HuH-7.5 (cell line): ENCODE measurements around the gene MEIG1.
"Not testable (repeated sequence)": the region's sequence is repeated elsewhere in the genome, so short reads cannot be mapped to it uniquely, and the experiment has no call there.

ENCODE experiments used
- DNase-seq: peaks from one replicate; pipeline ENCODE4 v3.0.0; 2011; ENCODE audit warnings: low spot score

MEIG1 gene, protein sequence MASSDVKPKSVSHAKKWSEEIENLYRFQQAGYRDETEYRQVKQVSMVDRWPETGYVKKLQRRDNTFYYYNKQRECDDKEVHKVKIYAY

DNA sequence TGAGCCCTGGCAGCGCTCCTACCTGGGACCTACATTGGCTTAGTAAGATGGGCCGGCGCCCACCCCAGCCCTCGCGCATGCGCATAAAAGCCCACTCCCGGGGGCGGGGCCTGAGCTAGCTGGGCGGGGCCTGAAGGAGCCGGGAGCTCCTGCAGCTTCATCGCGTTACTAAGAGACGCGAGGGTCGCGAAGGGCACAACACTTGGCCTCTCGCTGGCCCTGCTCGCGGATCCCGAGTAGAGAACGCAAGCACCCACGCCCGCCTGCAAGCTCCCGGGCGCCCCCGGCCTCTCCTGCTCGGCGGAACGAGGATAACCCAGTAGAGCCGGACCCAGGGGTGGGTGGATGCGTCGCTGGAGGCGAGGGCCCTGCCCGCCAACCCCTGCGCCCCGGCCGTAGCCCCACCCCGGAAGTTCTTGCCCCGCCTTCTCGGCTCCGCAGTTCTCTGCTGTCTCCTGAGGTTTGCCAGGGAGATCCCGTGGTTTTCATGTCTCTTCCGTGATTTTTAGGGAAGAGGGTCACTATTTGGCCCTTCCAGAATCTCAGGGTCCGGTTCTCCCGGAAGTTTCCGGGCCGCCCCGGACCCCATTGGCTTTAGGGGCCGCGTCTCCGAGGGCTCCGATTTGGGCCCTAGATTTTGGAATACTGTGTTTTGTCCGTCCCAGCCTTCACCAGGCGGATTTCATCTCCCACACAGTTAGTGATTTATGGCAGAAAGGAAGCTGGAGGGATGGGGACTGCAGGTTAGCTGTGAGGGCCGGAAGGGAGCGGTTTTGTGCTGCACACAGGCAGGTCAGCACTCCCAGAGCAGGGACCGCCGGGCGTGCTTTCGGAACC is at the start of gene MEIG1:
TSS of gene MEIG1 (plus strand) at position 168 of the 837 bp plus-strand sequence. CDS start 7,081 bp downstream, outside the sequence.
- DNase-seq: peak; percentile 86

DNA sequence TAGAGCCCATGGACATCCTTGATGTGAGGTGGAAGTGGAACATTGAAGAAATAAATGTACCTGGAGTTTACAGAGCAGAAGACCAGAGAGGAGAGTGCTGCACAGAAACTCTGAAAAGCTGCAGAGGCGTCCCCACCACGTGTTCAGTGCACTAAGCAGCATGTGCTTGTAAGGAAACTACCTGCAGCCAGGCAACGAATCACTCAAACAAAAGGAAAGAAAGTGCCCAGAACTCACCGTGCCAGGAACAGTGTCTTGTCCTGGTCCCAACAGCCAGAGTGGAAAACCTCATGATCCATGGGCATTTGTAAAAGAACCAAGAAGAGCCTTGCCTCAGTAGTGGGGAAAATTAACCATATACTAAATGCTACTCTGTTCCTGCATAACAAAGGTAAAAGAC is 48.2 kb upstream of the MEIG1 start:
- no peak for DNase-seq

DNA sequence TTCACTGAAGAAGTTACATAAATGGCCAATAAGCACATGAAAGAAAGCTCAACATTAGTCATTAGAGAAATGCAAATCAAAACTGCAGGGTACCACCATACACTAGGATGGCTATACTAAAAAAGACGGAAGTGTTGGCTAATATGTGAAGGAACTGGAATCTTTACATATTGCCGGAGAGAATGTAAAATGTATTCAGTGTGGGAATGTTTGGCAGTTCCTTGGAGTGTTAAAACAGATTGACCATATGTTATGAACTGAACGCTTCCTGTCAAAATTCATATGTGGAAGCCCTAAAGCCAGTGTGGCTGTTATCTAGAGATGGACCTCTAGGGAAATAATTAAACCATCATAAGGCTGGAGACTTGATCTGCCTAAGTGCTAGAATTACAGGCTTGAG is 47.4 kb upstream of the MEIG1 start:
- DNase-seq: no peak

DNA sequence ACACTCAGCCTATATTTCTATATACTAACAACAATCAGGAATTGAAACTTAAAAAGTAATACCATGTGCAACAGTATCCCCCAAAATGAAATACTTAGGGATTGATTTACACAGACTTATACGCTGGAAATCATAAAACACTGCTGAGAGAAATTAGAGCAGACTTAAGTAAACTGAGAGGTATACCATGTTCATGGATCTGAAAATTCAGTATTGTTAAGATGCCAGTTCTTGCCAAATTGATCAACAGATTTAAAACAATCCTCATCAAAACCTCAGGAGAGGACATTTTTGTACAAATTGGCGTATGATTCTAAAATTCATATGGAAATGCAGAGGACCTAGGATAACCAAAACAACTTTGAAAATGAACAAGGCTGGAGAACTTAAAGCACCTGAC is 42.6 kb upstream of the MEIG1 start:
- no peak for DNase-seq

DNA sequence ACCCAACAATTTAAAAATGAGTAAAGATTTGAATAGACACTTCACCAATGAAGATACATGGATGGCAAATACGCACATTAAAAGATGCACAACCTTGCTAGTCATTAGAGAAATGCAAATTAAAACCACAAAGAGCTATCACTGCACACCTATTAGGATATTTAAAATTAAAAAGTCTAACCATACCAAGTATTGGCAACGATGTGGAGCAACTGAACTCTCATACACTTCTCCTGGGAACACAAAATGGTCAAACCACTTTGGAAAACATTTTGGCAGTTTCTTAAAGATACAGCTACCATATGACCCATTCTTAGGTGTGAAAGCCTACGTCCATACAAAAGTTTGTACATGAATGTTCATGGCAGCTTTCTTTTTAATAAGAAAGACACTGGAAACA is 41.4 kb upstream of the MEIG1 start:
- no peak for DNase-seq

DNA sequence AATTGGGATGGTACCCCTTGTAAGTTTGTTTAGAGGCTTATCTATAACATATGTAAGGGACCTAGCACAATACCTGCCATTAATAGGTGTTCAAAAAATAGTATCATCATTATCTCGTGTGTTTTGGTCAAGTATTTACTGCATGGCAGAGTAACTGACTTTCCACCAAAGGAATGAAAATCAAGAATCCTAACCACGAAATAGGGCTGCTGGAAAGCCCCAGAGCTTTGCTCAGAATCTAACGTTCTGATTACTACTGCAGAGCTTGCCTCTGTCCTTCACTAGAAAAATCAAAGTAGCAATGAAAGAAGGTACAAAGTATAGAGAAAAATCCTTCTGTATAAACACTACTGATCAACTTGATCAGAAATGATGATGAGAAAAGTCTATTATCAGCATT is 40.2 kb upstream of the MEIG1 start:
- no peak for DNase-seq

DNA sequence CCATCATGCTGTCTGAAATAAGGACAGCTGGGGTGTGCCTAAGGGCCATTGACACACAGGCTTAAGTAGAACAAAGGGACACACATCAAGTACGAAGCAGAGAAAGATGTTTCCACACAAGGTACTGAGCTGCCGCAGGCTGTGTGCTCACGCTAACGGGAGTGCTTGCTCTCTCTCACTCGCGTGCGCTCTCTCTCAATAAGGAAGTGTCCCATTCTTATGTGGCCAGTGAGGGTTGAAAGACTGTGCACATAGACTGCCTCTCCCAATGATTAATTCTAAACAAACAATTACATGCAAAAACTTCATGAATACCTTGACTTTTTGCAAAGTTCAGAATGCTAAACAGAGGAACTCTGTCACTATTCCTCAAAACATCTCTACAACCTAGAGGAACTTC is 35.2 kb upstream of the MEIG1 start:
- DNase-seq: no peak

DNA sequence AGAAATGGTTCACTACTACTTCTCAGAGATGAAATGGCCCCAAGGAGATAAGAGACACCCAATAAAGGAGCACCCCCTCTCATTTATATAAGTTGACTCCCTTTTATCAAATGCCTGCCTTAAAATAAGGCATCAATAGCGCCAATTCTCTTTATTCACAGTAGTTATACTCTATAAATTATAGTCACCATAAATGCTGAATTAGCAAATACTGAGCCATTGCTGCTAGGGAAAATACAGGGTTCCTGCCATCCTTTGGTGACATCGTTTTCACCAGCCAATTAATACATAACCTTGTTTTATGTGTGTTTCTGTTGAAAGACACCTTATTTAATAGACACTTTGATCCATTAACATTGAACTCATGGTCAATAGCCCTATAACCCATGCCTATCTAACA is 33.9 kb upstream of the MEIG1 start:
- DNase-seq: no peak

DNA sequence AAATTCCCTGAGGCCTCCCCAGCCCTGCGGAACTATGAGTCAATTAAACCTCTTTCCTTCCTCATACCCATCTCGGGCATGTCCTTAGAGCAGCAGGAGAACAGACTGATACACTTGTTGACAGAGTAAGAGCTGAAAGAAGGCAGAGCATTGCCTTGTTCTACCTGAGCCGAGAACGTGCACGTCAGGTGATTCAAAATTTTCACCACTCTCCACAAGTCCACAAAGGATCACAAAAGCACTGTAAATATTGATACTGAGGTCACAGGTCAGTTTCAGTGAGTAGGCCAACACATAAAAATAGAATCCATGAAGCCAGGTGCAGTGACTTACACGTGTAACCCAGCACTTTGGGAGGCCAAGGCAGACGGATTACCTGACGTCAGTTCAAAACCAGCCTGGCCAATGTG is 33.1 kb upstream of the MEIG1 start:
- no peak for DNase-seq

DNA sequence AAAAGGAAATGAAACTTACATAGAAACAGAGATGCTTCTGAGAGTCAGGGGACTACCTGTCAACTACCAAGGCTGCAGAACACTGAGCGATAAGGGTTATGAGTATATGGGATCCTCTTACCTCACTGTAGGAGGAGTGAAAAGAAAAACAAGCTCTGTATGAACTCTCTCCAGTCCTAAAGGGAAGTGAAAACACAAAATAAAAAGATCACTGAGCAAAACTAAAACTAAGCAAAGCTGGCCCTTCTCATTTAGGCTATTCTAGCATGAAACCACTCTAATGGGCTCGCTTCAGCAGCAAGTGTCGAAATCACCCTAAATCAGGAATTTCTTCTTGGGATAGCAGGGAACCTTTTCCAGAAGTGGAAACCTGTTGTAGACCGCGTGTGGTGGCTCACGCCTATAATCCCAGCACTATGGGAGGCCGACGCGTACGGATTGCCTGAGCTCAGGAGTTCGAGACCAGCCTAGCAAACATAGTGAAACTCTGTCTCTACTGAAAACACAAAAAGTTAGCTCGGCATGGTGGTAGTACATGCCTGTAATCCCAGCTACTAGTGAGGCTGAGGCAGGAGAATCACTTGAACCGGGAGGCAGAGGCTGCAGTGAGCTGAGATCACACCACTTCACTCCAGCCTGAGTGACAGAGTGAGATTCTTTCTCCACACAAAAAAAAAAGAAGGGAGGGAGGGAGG is 32.3 kb upstream of the MEIG1 start:
- no peak for DNase-seq

DNA sequence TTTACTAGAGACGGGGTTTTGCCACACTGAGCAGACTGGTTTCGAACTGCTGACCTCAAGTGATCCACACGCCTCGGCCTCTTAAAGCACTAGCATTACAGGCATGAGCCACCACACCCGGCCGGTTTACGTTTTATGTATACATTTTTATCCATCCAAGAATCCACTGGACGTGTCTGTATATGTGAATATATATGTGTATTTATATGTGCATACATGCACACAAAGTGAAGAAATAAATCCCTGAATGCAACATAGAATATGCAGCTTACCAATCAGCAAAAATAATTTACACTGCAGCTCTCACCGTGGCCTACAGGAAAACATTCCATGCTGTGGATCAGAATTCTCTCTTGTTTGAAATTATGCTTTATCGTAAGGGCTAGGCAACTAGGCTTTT is 28.6 kb upstream of the MEIG1 start:
- no peak for DNase-seq

DNA sequence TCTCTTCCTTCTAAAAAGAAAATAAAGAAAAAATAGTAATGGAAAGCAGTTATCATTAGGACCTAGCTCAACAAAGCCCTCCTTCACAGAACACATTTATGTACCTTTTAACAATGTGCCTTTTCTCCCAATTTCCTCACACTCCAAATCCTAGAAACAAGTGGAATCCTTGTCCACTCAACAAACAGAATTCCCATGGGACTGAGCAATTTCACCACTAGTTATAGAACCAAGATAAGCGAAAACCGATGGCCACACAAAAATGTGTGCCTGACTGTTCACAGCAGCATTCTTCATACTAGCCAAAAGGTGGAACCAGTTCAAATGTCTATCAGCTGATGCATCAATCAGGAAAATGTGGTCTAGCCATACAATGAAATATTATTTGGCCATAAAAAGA is 22.6 kb upstream of the MEIG1 start:
- DNase-seq: no peak

DNA sequence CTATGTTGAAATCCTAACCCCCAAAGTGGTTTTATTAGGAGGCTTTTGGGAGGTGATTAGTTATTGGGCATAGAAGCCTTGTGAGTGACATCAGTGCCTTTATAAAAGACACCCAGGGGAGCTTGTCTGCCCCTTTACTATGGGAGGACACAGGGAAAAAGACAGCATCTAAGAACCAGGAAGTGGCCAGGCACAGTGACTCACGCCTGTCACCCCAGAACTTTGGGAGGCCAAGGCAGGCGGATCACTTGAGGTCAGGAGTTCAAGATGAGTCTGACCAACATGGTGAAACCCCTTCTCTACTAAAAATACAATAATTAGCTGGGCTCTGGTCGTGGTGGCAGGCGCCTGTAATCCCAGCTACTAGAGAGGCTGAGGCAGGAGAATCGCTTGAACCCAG is 20.2 kb upstream of the MEIG1 start:
- not testable (repeated sequence) for DNase-seq

DNA sequence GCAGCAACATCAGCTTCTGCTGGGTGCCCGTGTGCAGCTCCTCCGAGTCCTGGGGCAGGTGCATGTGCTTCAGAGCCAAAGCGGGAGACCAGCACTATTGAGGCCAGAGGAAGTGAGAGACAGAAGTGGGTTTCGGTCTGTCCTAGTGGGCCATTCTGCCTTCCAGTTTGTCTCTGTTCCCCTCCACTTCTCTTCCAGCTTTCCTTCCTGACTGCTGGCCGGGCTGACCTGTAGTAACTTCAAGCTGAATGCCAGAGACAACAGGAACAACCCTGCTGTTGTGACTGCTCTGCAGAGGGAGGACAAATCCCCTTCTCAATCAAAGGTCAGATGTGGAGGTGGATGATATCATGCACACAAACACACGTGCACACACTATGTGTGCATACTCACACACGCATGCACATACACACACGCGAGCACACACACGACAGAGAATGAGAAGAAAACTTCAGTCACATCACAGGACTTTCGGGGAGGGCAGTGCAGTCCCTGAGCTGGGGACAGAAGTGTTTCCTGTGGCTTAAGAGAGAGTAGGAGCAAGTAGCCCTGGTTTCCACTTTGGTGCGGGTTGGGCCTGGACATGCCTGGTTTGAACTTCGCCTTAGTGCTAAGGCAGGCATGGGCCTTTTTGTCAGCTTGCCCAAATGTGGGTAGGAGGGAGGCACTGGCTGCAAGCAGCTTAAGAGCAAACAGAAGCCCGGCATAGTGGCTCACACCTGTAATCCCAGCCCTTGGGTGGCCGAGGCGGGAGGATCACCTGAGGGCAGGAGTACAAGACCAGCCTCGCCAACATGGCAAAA is 16.8 kb upstream of the MEIG1 start:
- DNase-seq: not testable (repeated sequence)

DNA sequence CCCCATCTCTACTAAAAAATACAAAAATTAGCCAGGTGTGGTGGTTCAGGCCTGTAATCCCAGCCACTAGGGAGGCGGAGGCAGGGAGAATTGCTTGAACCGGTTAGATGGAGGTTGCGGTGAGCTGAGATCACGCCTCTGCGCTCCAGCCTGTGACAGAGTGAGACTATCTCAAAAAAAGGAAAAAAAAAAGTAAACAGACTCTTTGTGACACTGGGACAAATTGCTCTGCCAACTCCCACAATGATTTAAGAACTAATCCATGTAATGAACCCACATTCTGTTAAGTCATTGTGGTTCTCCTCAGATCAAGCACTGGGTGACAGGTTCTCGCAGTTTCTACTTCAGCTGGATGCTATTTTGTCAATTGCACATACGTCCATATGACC is 16.2 kb upstream of the MEIG1 start:
- DNase-seq: not testable (repeated sequence)

DNA sequence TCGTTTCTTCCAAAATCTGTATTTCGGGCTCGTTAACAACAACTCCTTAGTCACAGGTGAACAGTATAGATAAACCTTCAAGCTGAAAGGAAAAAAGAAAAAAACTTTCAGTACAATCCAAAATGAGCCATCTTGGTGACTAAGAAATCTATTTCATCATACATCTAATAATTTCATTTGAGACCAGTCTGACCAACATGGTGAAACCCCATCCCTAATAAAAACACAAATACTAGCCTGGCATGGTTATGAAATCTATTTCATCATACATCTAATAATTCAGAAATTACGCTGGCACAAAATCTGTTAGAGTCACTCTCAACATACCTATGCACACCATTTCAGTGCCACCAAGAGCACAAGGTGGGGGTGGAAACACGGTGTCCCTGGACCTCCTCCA is 14.1 kb upstream of the MEIG1 start:
- DNase-seq: no peak

DNA sequence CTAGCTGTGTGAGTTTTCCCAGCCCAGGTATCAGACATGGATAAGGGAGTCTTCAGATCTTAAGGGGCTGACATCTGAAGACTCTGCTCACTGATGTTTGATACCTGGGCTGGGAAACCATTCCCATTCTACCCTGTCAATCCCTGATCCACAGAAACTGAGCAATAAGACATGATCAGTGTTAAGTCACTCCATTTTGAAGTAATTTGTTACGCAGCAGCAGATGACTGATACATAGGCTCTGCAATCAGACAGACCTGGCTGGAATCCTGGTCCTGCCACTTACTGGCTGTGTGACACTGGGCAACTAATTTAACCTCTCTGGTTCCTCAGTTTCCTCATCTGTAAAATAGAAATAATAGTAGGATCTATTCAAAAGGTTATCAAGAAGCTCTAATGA is 11.9 kb upstream of the MEIG1 start:
- DNase-seq: no peak

DNA sequence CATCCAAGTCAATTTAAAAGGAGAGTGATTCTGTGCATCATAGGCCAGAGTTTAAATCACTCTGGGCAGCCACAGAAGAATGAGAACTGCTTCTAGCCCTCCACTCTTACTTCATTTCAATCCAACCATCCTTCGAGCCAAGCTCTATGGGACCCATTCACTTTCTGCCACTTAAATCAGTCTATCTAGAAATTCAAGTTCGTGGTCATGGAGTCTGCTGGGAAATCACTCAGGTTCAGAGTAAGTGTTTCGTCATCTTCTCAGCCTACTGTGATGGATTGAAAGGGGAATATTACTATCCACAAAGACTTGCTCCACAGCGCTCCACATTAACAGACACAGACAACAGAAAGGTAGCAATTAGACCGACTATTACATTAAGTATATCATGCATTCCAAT is 9.9 kb upstream of the MEIG1 start:
- DNase-seq: no peak

DNA sequence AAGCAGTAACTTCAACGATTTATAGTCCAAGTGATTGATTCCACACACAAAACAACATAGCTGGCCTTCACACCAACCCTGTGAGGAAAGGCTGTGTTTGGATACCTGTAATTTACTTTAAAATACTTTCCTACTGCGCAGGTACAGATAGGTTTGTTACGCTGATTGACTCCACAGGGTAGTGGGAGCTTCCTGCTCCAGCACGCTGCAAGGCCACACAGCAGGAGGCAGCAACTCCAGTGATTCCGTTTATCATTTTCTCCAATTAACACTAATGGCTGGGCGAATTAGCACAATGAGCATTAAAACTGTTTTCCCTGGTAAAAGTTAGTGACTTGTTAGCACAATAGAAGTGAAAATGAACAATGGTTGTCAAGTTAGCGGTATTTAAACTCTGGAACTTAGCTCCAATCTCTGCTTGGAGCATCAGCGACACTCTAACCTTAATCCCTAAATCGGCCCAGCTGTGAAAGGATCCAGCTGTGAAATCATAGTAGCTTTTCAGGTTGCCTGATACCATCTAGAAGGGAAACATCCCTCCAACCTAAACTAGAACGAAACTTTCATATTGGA is 6.3 kb upstream of the MEIG1 start:
- DNase-seq: no peak

DNA sequence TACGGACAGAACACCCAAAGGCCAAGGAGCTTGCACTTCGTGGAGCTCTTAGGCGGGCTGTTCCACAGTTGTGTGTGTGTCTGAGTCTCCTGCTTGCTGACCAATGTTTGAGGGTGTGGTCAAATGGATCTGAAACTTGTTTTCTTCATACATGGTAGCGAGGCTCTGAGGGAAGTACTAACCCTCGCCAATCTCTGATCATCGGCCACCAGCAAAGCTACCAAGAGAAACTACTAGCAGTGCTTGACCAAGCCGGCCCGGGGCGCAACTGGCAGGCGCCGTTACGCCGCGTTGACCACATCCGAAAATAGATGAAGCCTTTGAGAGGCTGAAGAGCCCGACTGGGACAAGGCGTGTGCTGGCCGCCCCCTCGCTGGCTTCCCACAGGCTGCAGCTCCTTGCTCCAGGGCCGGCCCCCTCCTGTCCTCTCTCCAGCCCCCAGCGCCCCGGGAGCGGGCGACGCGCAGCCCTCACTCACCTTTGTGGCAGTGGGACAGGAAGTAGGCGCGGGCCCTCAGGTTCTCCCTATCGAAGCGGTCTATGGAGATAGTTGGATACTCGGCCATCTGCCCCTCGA is 5.7 kb upstream of the MEIG1 start:
- DNase-seq: peak; percentile 40

DNA sequence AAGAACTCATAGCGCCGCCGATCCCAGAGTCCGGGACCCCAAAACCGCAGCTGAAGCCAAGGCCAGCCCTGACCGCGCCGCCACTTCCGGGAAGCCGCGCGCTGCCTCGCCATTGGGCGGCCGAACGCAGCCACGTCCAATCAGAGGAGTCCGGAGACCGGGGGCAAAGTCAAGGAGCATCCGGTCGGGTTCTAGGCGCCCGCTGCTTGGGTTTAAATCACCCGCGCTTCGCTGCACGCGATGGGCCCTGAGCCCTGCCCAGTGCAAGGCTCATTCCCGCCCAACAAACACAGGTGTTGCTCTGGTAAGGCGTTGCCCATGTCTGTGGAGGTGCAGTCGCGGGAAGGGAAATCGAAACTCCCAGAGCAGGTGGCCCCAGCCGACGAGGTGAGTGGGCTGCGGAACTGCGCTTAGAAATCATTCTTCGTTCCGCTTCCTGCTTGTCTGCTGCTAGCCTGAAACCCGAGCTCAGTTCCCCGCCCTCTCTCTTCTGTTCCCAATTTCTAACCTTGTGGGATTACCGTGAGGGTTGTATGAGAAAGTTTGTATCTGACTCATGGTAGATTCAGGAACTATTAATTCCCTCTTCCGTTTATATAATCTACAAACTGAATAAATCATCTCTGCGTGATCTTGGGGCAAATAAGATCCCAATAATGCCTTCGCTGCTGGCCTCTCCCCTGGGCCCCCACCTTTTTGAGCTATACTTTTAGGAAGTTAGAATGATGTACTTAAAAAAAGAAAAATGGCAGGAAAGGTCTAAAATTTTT is 5.0 kb upstream of the MEIG1 start, which contains the start of gene DCLRE1C:
TSS of gene DCLRE1C (minus strand) at position 96 of the 770 bp plus-strand sequence. CDS start at position 10, 86 bp downstream.
- DNase-seq: peak; percentile 81
